Stimulated activated CD8-positive, alpha-beta memory T cell treated with anti-CD3 and anti-CD28 coated beads, Interleukin-4, amount 100 ng/mL, for 4 hours (primary cell): Measurements from ENCODE around the gene TCEAL1.
"Not testable (repeated sequence)": the region's sequence is repeated elsewhere in the genome, so short reads cannot be mapped to it uniquely, and the experiment has no call there.

Experiments
- DNase-seq, 2 donors: peaks; one replicate each; pipeline ENCODE4 v3.0.0-alpha.2; 2020; ENCODE audit warnings: low read depth in 2 of 2, low spot score in 1 of 2

The TCEAL1 gene

GRCh38 chrX:103631145-103631544, 2.4 kb downstream of the TCEAL1 start:
- DNase-seq: no peak

GRCh38 chrX:103635436-103635835, 6.7 kb downstream of the TCEAL1 start:
- no peak for DNase-seq

GRCh38 chrX:103637604-103638338, 9.0 kb downstream of the TCEAL1 start:
- DNase-seq: no peak

GRCh38 chrX:103638479-103639346, 9.9 kb downstream of the TCEAL1 start:
- not testable (repeated sequence) for DNase-seq

GRCh38 chrX:103640401-103641155, 11.8 kb downstream of the TCEAL1 start:
- no peak for DNase-seq

- DNase-seq: no peak
Observed at GRCh38 chrX:103644125-103644524, 15.3 kb downstream of the TCEAL1 start.

- DNase-seq: no peak
Observed at GRCh38 chrX:103647630-103648029, 18.9 kb downstream of the TCEAL1 start.

GRCh38 chrX:103651151-103651773, 22.5 kb downstream of the TCEAL1 start:
- no peak for DNase-seq

- not testable (repeated sequence) for DNase-seq
Observed at GRCh38 chrX:103655230-103656000, 26.6 kb downstream of the TCEAL1 start.

- DNase-seq: no peak
Observed at GRCh38 chrX:103656617-103657016, 27.8 kb downstream of the TCEAL1 start.

- DNase-seq: not testable (repeated sequence)
Observed at GRCh38 chrX:103657066-103657465, 28.3 kb downstream of the TCEAL1 start.

- DNase-seq: no peak
Observed at GRCh38 chrX:103658681-103659433, 30.1 kb downstream of the TCEAL1 start.

GRCh38 chrX:103659460-103659859, 30.7 kb downstream of the TCEAL1 start:
- not testable (repeated sequence) for DNase-seq

- no peak for DNase-seq
Observed at GRCh38 chrX:103663981-103664762, 35.4 kb downstream of the TCEAL1 start.

- DNase-seq: no peak
Observed at GRCh38 chrX:103666202-103667107, 37.7 kb downstream of the TCEAL1 start.

GRCh38 chrX:103669745-103670144, 41.0 kb downstream of the TCEAL1 start:
- no peak for DNase-seq

- DNase-seq: no peak
Observed at GRCh38 chrX:103674531-103675454, 46.0 kb downstream of the TCEAL1 start.
